Neural cell (in vitro differentiated cells): ENCODE data around the gene CAPN8. TPM values are rescaled to one million over a fixed set of nuclear protein-coding genes. Genes with fewer than 3 reads are reported as not detected.

Source experiments
- H2AFZ ChIP-seq: fragments of 200-600, 300-800 bp; sonication (generic), shearing (Covaris generic); 2 replicates; pipeline ENCODE4 v1.6.0; 2014; ENCODE audit warnings: low read depth, mild to moderate bottlenecking, antibody characterized with exemption, low read length, moderate library complexity
- H3F3A ChIP-seq: fragments of 200-600 bp; shearing (Covaris generic); 2 replicates; pipeline ENCODE4 v1.6.1; 2016; ENCODE audit warnings: mild to moderate bottlenecking, moderate library complexity, mixed read lengths, antibody characterized with exemption, low read length; ENCODE audit not compliant: insufficient read depth, poor library complexity, severe bottlenecking
- H3K27ac ChIP-seq: fragments of 200-600, 300-800 bp; sonication (generic), shearing (Covaris generic); 2 replicates; pipeline ENCODE4 v1.5.1; 2014; ENCODE audit warnings: mild to moderate bottlenecking, low read length, moderate library complexity
- H3K27me3 ChIP-seq: fragments of 300-800, 200-600 bp; sonication (generic), shearing (Covaris generic); 2 replicates; pipeline ENCODE4 v1.6.0; 2014; ENCODE audit warnings: mild to moderate bottlenecking, low read depth, low read length, moderate library complexity; ENCODE audit not compliant: insufficient read depth
- H3K36me3 ChIP-seq: fragments of 300-800, 200-600 bp; sonication (generic), shearing (Covaris generic); 2 replicates; pipeline ENCODE4 v1.5.1; 2014; ENCODE audit warnings: mild to moderate bottlenecking, antibody characterized with exemption, low read length, moderate library complexity; ENCODE audit not compliant: insufficient read depth
- H3K4me2 ChIP-seq: fragments of 300-800, 200-600 bp; sonication (generic), shearing (Covaris generic); 2 replicates; pipeline ENCODE4 v1.6.0; 2014; ENCODE audit warnings: mild to moderate bottlenecking, low read length
- H3K4me3 ChIP-seq: fragments of 300-800, 200-600 bp; sonication (generic), shearing (Covaris generic); 2 replicates; pipeline ENCODE4 v1.5.1; 2014; ENCODE audit warnings: mild to moderate bottlenecking, low read length, moderate library complexity
- H3K79me2 ChIP-seq: fragments of 200-600 bp; shearing (Covaris generic); replicated peaks from 2 replicates; pipeline ENCODE4 v1.6.0; 2014; ENCODE audit warnings: mild to moderate bottlenecking, low read length, moderate library complexity; ENCODE audit not compliant: insufficient read depth
- H3K9ac ChIP-seq: fragments of 300-800, 200-600 bp; sonication (generic), shearing (Covaris generic); 2 replicates; pipeline ENCODE4 v1.6.1; 2016; ENCODE audit warnings: mild to moderate bottlenecking, low read length, mixed read lengths
- H3K9me2 ChIP-seq: fragments of 200-600 bp; shearing (Covaris generic); 2 replicates; pipeline ENCODE4 v1.6.1; 2016; ENCODE audit warnings: mild to moderate bottlenecking, low read length, mixed read lengths; ENCODE audit not compliant: insufficient read depth
- H3K9me3 ChIP-seq: fragments of 200-600, 300-800 bp; sonication (generic), shearing (Covaris generic); 2 replicates; pipeline ENCODE4 v1.6.1; 2016; ENCODE audit warnings: mild to moderate bottlenecking, mixed run types, low read length, moderate library complexity, mixed read lengths
- H4K20me1 ChIP-seq: fragments of 200-600 bp; shearing (Covaris generic); 2 replicates; pipeline ENCODE4 v1.6.1; 2016; ENCODE audit warnings: mild to moderate bottlenecking, mixed run types; ENCODE audit not compliant: insufficient read depth
- EP300 ChIP-seq: fragments of 450-650 bp; conservative IDR thresholded peaks from 2 replicates; pipeline ENCODE4 v1.6.1; 2014; ENCODE audit warnings: antibody characterized with exemption, mild to moderate bottlenecking, moderate library complexity; ENCODE audit not compliant: poor library complexity, severe bottlenecking
- EZH2 ChIP-seq: fragments of 200-600, 300-800 bp; shearing (Covaris generic), sonication (generic); IDR thresholded peaks from 2 replicates; pipeline ENCODE4 v1.6.1; 2014; ENCODE audit warnings: antibody characterized with exemption, low read length, borderline replicate concordance, mild to moderate bottlenecking; ENCODE audit not compliant: insufficient read depth, poor library complexity, severe bottlenecking
- MXI1 ChIP-seq: fragments of 450-650 bp; conservative IDR thresholded peaks from 2 replicates; pipeline ENCODE4 v1.6.1; 2014; ENCODE audit warnings: antibody characterized with exemption, mild to moderate bottlenecking; ENCODE audit not compliant: poor library complexity, severe bottlenecking
- POLR2AphosphoS5 ChIP-seq: IDR thresholded peaks from 2 replicates; pipeline ENCODE4 v1.6.1; 2012
- RAD21 ChIP-seq: fragments of 450-650 bp; conservative IDR thresholded peaks from 2 replicates; pipeline ENCODE4 v1.6.1; 2014; ENCODE audit warnings: antibody characterized with exemption, mild to moderate bottlenecking, moderate library complexity
- SMC3 ChIP-seq: fragments of 450-650 bp; conservative IDR thresholded peaks from 2 replicates; pipeline ENCODE4 v1.6.1; 2014; ENCODE audit warnings: antibody characterized with exemption, mild to moderate bottlenecking, moderate library complexity; ENCODE audit not compliant: poor library complexity
- TAF1 ChIP-seq: IDR thresholded peaks from 2 replicates; pipeline ENCODE4 v1.6.1; 2012; ENCODE audit warnings: low read depth
- polyA plus RNA-seq: library from polyadenylated mRNA; depleted of rRNA; stranded (reverse); fragments of >200 nt; gene quantifications from 2 replicates; pipeline ENCODE4 v1.2.3, GENCODE V29; 2014
- TF ChIP-seq, protein P1 (sequence below): fragments of 450-650 bp; IDR thresholded peaks from 2 replicates; pipeline ENCODE4 v1.5.1; 2014; ENCODE audit warnings: antibody characterized with exemption, mild to moderate bottlenecking, moderate library complexity; ENCODE audit not compliant: poor library complexity, severe bottlenecking
- TF ChIP-seq, protein P2 (sequence below): IDR thresholded peaks from 2 replicates; pipeline ENCODE4 v1.6.1; 2012; ENCODE audit warnings: borderline replicate concordance

Gene CAPN8
- polyA plus RNA-seq, 1 donor from 2014 or later = not detected

DNA sequence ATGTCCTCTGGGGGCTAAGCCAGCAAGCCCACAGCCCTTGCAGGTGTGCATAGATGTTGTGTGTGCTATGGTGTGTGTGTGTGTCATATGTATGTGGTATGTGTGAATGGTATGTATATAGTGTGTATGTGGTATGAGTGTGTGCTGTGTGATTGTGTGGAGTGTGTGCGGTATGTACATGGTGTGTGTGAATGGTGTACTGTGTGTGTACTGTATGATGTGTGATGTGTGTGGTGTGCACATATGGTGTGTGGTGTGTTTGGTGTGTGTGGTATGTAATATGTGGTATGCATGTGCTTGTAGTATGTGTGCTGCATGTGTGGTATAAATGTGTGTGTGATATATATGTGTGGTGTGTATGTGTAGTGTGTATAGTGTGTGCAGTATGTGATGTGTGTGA lies 107.0 kb downstream of the CAPN8 start:
- Histone ChIP-seq H2AFZ (no peak overlapping the region), H3K36me3 (no peaks in the 10 kb centered on the region), H3K27me3 (no peaks in the 10 kb centered on the region), H3K4me3 (no peak overlapping the region), H3K27ac (no peak overlapping the region), H3F3A (no peaks in the 10 kb centered on the region), H4K20me1 (no peaks in the 10 kb centered on the region), H3K4me2 (no peak overlapping the region), H3K9me3 (no peaks in the 10 kb centered on the region), H3K9ac (no peak overlapping the region), H3K9me2 (no peaks in the 10 kb centered on the region), H3K79me2 (no peaks in the 10 kb centered on the region)
- TF ChIP-seq RAD21 = no peak
- no peak for TF ChIP-seq MXI1
- no peak for TF ChIP-seq SMC3
- no peak for TF ChIP-seq EP300
- TF ChIP-seq, protein P1, sequence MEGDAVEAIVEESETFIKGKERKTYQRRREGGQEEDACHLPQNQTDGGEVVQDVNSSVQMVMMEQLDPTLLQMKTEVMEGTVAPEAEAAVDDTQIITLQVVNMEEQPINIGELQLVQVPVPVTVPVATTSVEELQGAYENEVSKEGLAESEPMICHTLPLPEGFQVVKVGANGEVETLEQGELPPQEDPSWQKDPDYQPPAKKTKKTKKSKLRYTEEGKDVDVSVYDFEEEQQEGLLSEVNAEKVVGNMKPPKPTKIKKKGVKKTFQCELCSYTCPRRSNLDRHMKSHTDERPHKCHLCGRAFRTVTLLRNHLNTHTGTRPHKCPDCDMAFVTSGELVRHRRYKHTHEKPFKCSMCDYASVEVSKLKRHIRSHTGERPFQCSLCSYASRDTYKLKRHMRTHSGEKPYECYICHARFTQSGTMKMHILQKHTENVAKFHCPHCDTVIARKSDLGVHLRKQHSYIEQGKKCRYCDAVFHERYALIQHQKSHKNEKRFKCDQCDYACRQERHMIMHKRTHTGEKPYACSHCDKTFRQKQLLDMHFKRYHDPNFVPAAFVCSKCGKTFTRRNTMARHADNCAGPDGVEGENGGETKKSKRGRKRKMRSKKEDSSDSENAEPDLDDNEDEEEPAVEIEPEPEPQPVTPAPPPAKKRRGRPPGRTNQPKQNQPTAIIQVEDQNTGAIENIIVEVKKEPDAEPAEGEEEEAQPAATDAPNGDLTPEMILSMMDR = no peak
- TF ChIP-seq POLR2AphosphoS5 = no peak
- no peak for TF ChIP-seq TAF1
- TF ChIP-seq EZH2 = no peak
- TF ChIP-seq, protein P2, sequence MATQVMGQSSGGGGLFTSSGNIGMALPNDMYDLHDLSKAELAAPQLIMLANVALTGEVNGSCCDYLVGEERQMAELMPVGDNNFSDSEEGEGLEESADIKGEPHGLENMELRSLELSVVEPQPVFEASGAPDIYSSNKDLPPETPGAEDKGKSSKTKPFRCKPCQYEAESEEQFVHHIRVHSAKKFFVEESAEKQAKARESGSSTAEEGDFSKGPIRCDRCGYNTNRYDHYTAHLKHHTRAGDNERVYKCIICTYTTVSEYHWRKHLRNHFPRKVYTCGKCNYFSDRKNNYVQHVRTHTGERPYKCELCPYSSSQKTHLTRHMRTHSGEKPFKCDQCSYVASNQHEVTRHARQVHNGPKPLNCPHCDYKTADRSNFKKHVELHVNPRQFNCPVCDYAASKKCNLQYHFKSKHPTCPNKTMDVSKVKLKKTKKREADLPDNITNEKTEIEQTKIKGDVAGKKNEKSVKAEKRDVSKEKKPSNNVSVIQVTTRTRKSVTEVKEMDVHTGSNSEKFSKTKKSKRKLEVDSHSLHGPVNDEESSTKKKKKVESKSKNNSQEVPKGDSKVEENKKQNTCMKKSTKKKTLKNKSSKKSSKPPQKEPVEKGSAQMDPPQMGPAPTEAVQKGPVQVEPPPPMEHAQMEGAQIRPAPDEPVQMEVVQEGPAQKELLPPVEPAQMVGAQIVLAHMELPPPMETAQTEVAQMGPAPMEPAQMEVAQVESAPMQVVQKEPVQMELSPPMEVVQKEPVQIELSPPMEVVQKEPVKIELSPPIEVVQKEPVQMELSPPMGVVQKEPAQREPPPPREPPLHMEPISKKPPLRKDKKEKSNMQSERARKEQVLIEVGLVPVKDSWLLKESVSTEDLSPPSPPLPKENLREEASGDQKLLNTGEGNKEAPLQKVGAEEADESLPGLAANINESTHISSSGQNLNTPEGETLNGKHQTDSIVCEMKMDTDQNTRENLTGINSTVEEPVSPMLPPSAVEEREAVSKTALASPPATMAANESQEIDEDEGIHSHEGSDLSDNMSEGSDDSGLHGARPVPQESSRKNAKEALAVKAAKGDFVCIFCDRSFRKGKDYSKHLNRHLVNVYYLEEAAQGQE = no peak

DNA sequence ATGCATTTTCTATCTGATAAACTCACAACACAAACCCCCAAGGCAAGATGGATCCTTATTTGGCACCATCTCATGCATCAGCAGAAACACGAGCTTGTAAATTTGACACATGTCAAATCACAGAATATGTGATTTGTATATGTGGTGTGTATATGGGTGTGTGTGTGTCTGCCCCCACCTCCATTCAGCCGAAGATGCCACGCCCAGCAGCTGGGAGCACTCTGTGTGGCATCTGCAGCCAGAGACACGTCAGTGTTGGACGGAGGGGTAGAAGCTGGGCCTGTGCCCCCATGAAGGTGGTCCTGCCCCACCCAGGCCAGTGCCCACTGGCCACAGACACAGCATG lies 108.4 kb downstream of the CAPN8 start:
- no peaks in the 10 kb centered on the region for H4K20me1 ChIP-seq

More for the DNA sequence above, 108.4 kb downstream of the CAPN8 start:
- no peaks in the 10 kb centered on the region for H3K79me2 ChIP-seq
- H3K4me2 ChIP-seq = no peak overlapping the region
- H3K9me3 ChIP-seq = no peaks in the 10 kb centered on the region
- H3K4me3 ChIP-seq = no peak overlapping the region
- H2AFZ ChIP-seq = no peak overlapping the region
- TF ChIP-seq SMC3 (no peak), EP300 (no peak), RAD21 (no peak), POLR2AphosphoS5 (no peak), EZH2 (no peak), TAF1 (no peak), MXI1 (no peak)
- TF ChIP-seq, protein P2 = no peak
- TF ChIP-seq, protein P1 = no peak
- H3K9ac ChIP-seq = no peak overlapping the region
- H3K27ac ChIP-seq = no peak overlapping the region
- H3K36me3 ChIP-seq = no peaks in the 10 kb centered on the region
- no peaks in the 10 kb centered on the region for H3K27me3 ChIP-seq
- no peaks in the 10 kb centered on the region for H3K9me2 ChIP-seq
- H3F3A ChIP-seq = no peaks in the 10 kb centered on the region
